PFSK-1 (cell line): ENCODE data around the gene HYAL4.

Experiments
- FOXP2 ChIP-seq: optimal IDR thresholded peaks from 2 replicates; pipeline ENCODE3; 2011; ENCODE audit warnings: borderline replicate concordance, control low read depth, inconsistent platforms; ENCODE audit not compliant: insufficient read depth; ENCODE audit errors: extremely low read length, extremely low read depth
- POLR2AphosphoS5 ChIP-seq: IDR thresholded peaks from 2 replicates; pipeline ENCODE4 v1.6.1; 2012; ENCODE audit warnings: low read depth, mild to moderate bottlenecking, control low read depth, low read length, moderate library complexity
- SIN3A ChIP-seq: IDR thresholded peaks from 2 replicates; pipeline ENCODE4 v1.6.1; 2012; ENCODE audit warnings: mild to moderate bottlenecking, low read length, moderate library complexity, borderline replicate concordance; ENCODE audit not compliant: insufficient read depth
- TAF1 ChIP-seq: IDR thresholded peaks from 2 replicates; pipeline ENCODE4 v1.6.1; 2012; ENCODE audit warnings: low read length, control low read depth, borderline replicate concordance; ENCODE audit not compliant: insufficient read depth
- TF ChIP-seq, protein P1 (sequence below), 2 experiments: IDR thresholded peaks; 2 replicates each; pipeline versions ENCODE4 v1.6.1 to v1.8.0; 2011 to 2012; ENCODE audit warnings: low read depth in 2 of 2, low read length in 2 of 2, control low read depth in 1 of 2, inconsistent platforms in 1 of 2, mild to moderate bottlenecking in 1 of 2, moderate library complexity in 1 of 2; ENCODE audit not compliant: insufficient read depth in 1 of 2

DNA sequence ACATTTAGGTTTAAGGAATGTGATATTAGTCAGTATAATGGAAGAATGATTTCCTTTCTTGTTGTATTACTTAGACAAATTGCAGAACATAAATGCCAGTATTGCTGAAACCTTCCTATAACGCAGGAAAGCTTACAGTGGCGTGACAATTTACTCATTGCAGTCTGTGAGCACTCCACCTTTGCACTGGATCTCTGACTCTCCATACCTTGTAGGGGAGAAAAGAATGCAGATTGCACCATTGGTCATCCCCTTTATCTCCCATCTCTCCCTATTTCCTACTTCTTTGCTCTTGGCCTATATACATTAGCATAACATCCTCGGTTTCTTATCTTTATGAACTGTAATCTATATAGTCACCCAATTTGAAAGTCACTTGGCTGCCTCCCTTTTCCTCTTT, 28.1 kb upstream of the HYAL4 start:
- TF ChIP-seq SIN3A = no peak
- TF ChIP-seq TAF1 = no peak
- TF ChIP-seq, protein P1, sequence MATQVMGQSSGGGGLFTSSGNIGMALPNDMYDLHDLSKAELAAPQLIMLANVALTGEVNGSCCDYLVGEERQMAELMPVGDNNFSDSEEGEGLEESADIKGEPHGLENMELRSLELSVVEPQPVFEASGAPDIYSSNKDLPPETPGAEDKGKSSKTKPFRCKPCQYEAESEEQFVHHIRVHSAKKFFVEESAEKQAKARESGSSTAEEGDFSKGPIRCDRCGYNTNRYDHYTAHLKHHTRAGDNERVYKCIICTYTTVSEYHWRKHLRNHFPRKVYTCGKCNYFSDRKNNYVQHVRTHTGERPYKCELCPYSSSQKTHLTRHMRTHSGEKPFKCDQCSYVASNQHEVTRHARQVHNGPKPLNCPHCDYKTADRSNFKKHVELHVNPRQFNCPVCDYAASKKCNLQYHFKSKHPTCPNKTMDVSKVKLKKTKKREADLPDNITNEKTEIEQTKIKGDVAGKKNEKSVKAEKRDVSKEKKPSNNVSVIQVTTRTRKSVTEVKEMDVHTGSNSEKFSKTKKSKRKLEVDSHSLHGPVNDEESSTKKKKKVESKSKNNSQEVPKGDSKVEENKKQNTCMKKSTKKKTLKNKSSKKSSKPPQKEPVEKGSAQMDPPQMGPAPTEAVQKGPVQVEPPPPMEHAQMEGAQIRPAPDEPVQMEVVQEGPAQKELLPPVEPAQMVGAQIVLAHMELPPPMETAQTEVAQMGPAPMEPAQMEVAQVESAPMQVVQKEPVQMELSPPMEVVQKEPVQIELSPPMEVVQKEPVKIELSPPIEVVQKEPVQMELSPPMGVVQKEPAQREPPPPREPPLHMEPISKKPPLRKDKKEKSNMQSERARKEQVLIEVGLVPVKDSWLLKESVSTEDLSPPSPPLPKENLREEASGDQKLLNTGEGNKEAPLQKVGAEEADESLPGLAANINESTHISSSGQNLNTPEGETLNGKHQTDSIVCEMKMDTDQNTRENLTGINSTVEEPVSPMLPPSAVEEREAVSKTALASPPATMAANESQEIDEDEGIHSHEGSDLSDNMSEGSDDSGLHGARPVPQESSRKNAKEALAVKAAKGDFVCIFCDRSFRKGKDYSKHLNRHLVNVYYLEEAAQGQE (IDR thresholded peaks at IDR 0.05; ENCODE audit: insufficient read depth in 1 of 2, low read depth in 2 of 2, low read length in 2 of 2) = no peak
- TF ChIP-seq POLR2AphosphoS5 = no peak
- TF ChIP-seq FOXP2 = no peak
